Loucy (cell line): Measurements from ENCODE around the gene KRT76.

Experiments
- EZH2phosphoT487 ChIP-seq: fragments of 200-600 bp; IDR thresholded peaks from 2 replicates; pipeline ENCODE4 v1.6.1; 2018; ENCODE audit warnings: antibody characterized with exemption, mild to moderate bottlenecking, moderate library complexity, borderline replicate concordance
- TF ChIP-seq, protein P1 (sequence below): fragments of 200-600 bp; sonication (generic); conservative IDR thresholded peaks from 2 replicates; pipeline ENCODE4 v1.5.1; 2014; ENCODE audit warnings: mild to moderate bottlenecking, antibody characterized with exemption, low read length

GRCh38 chr12:52802442-52802841 lies 25.3 kb upstream of the KRT76 start:
- TF ChIP-seq, protein P1, sequence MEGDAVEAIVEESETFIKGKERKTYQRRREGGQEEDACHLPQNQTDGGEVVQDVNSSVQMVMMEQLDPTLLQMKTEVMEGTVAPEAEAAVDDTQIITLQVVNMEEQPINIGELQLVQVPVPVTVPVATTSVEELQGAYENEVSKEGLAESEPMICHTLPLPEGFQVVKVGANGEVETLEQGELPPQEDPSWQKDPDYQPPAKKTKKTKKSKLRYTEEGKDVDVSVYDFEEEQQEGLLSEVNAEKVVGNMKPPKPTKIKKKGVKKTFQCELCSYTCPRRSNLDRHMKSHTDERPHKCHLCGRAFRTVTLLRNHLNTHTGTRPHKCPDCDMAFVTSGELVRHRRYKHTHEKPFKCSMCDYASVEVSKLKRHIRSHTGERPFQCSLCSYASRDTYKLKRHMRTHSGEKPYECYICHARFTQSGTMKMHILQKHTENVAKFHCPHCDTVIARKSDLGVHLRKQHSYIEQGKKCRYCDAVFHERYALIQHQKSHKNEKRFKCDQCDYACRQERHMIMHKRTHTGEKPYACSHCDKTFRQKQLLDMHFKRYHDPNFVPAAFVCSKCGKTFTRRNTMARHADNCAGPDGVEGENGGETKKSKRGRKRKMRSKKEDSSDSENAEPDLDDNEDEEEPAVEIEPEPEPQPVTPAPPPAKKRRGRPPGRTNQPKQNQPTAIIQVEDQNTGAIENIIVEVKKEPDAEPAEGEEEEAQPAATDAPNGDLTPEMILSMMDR: no peak
- TF ChIP-seq EZH2phosphoT487: no peak
